ENCODE results near the gene RGS17. TPM values are rescaled to one million over a fixed set of nuclear protein-coding genes. Genes with fewer than 3 reads are reported as not detected.

Gene RGS17
- total RNA-seq, 1 experiment from 2014 or later = 3.2 TPM

DNA sequence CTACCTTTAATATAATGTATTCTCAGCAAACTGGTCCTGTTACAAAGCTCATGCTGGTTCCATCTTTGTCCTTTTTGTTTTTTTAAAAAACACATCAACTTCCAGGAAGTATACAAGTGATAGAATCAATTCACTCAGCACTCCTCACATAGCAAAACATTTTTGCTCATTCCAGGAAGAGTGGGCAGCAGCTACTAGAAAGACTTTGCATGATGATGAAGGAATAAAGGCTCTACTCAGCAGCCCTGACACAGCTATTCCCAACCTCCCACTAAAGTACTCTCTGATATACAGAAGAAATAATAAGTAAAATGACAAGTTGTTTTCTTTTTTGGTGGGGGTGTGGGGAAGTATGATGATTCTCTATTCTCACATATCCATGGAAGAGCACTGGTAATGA, 61.2 kb downstream of the RGS17 start:
- H2BK120ac ChIP-seq (ENCODE audit: low read depth, low read length, poor library complexity, severe bottlenecking) = no peak overlapping the region
- no peaks in the 10 kb centered on the region for H3K9me3 ChIP-seq (ENCODE audit: control insufficient read depth, low read depth, low read length)
- H3K9ac ChIP-seq (ENCODE audit: extremely low read depth, insufficient read length, low read length) = no peak overlapping the region
- TF ChIP-seq, protein P1, sequence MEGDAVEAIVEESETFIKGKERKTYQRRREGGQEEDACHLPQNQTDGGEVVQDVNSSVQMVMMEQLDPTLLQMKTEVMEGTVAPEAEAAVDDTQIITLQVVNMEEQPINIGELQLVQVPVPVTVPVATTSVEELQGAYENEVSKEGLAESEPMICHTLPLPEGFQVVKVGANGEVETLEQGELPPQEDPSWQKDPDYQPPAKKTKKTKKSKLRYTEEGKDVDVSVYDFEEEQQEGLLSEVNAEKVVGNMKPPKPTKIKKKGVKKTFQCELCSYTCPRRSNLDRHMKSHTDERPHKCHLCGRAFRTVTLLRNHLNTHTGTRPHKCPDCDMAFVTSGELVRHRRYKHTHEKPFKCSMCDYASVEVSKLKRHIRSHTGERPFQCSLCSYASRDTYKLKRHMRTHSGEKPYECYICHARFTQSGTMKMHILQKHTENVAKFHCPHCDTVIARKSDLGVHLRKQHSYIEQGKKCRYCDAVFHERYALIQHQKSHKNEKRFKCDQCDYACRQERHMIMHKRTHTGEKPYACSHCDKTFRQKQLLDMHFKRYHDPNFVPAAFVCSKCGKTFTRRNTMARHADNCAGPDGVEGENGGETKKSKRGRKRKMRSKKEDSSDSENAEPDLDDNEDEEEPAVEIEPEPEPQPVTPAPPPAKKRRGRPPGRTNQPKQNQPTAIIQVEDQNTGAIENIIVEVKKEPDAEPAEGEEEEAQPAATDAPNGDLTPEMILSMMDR (conservative IDR thresholded peaks at IDR 0.05) = no peak
- H3K4me2 ChIP-seq (ENCODE audit: insufficient read depth, insufficient read length, low read length) = no peak overlapping the region
- no peaks in the 10 kb centered on the region for H3K27me3 ChIP-seq (ENCODE audit: insufficient read depth, low read length)
- H2BK15ac ChIP-seq (ENCODE audit: low read depth, low read length) = no peak overlapping the region
- no peaks in the 10 kb centered on the region for H3K4me1 ChIP-seq (ENCODE audit: insufficient read depth, low read length)
- Mint-ChIP-seq H3K36me3 (ENCODE audit: insufficient read depth in 1 of 3, low read depth in 3 of 3) (peaks cover 2 to 20% (median 9%) of the 10 kb centered on the region in 3 experiments; a peak in 6 of 7 replicates), H3K4me1 (no peaks in the 10 kb centered on the region), H3K4me3 (no peak overlapping the region), H3K9me3 (peaks cover 8 to 15% of the 10 kb centered on the region in 2 experiments; a peak in 4 of 5 replicates), H3K27me3 (ENCODE audit: low read depth) (no peaks in the 10 kb centered on the region), H3K27ac (no peak overlapping the region)
- DNase-seq = no peak
- H3K4ac ChIP-seq (ENCODE audit: low read depth, low read length) = no peak overlapping the region
- H3K18ac ChIP-seq (ENCODE audit: insufficient read length, low read depth, low read length) = no peak overlapping the region
- H4K8ac ChIP-seq (replicated peaks; ENCODE audit: insufficient read length, low read depth, low read length) = no peak overlapping the region
- H3K79me1 ChIP-seq (ENCODE audit: insufficient read depth, low read depth, low read length, poor library complexity, severe bottlenecking) = no peaks in the 10 kb centered on the region
- H3K56ac ChIP-seq (ENCODE audit: insufficient read length, low read depth, low read length) = no peak overlapping the region
- no peaks in the 10 kb centered on the region for H3K79me2 ChIP-seq (ENCODE audit: insufficient read depth, low read length)
- no peak overlapping the region for H2AFZ ChIP-seq (ENCODE audit: low read length)
- no peak overlapping the region for H3K14ac ChIP-seq (ENCODE audit: insufficient read depth, low read length)
- H4K5ac ChIP-seq (ENCODE audit: insufficient read length, low read depth, low read length) = no peak overlapping the region
- no peak overlapping the region for H3T11ph ChIP-seq (ENCODE audit: low read length)
- no peak overlapping the region for H2BK20ac ChIP-seq (ENCODE audit: low read depth, low read length, poor library complexity, severe bottlenecking)
- no peak overlapping the region for H2AK5ac ChIP-seq (ENCODE audit: insufficient read length, low read length)
- no peak overlapping the region for H3K23ac ChIP-seq (ENCODE audit: insufficient read length, low read depth, low read length)
- H3K27ac ChIP-seq (ENCODE audit: insufficient read length, low read depth, low read length) = no peak overlapping the region
- no peak overlapping the region for H2BK5ac ChIP-seq (ENCODE audit: insufficient read length, low read length)
- H3K23me2 ChIP-seq (ENCODE audit: insufficient read length, low read depth, low read length, poor library complexity, severe bottlenecking) = no peaks in the 10 kb centered on the region
- H4K20me1 ChIP-seq (ENCODE audit: control insufficient read depth, insufficient read depth, insufficient read length) = no peaks in the 10 kb centered on the region
- no peak overlapping the region for H2BK12ac ChIP-seq (ENCODE audit: insufficient read length, low read depth, low read length)
- no peak overlapping the region for H4K91ac ChIP-seq (ENCODE audit: insufficient read length, low read depth, low read length)
